Adipocyte (in vitro differentiated cells): ENCODE results near the gene TMEM213.

ENCODE experiments used
- DNase-seq: peaks from one replicate; pipeline ENCODE4 v3.0.0-alpha.2; 2015; ENCODE audit warnings: low read depth
- H3K27me3 ChIP-seq: replicated peaks from 2 replicates; pipeline ENCODE4 v1.7.0; 2013; ENCODE audit warnings: mild to moderate bottlenecking, low read length, moderate library complexity; ENCODE audit not compliant: control insufficient read depth, insufficient read depth
- H3K36me3 ChIP-seq: 2 replicates; pipeline ENCODE4 v1.7.0; 2013; ENCODE audit warnings: low read length, mild to moderate bottlenecking, moderate library complexity; ENCODE audit not compliant: control insufficient read depth, insufficient read depth, severe bottlenecking
- H3K4me1 ChIP-seq: 2 replicates; pipeline ENCODE4 v1.7.0; 2013; ENCODE audit warnings: mild to moderate bottlenecking, low read length, moderate library complexity; ENCODE audit not compliant: control insufficient read depth, insufficient read depth
- H3K4me3 ChIP-seq: 2 replicates; pipeline ENCODE4 v1.7.0; 2013; ENCODE audit warnings: mild to moderate bottlenecking, low read length, moderate library complexity
- H3K9ac ChIP-seq: 2 replicates; pipeline ENCODE4 v1.7.0; 2013; ENCODE audit warnings: mild to moderate bottlenecking, low read length, moderate library complexity
- H3K9me3 ChIP-seq: 2 replicates; pipeline ENCODE4 v1.7.0; 2013; ENCODE audit warnings: mild to moderate bottlenecking, low read length, moderate library complexity; ENCODE audit not compliant: control insufficient read depth

The TMEM213 gene

GRCh38 chr7:138843632-138844580 is 46.1 kb downstream of the TMEM213 start:
- Histone ChIP-seq H3K9me3 (no peaks in the 10 kb centered on the region), H3K9ac (no peak overlapping the region), H3K4me1 (peaks cover 7% of the 10 kb centered on the region), H3K36me3 (no peaks in the 10 kb centered on the region), H3K4me3 (no peak overlapping the region), H3K27me3 (no peaks in the 10 kb centered on the region)
- no peak for DNase-seq

DNA sequence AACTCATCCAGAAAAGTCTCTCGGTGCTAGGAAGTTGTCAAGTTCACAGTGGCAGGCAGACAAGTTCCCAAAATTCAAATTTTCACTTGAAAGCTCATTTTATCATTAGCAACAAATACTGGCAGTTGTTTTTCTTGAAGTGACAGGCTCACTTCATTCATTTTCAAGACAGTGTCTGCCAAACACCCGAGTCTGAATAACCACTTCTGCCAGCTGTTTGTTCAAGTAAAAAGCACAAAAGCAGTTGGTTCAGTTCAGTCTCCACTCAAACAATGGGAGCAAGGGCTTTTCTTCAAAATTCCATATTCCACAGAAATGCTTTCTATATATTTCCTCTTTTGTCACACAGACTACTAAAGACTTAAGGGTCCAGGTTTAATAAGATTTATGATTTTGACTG is 47.9 kb downstream of the TMEM213 start:
- peaks cover 7% of the 10 kb centered on the region for H3K4me1 ChIP-seq
- H3K36me3 ChIP-seq: no peaks in the 10 kb centered on the region

GRCh38 chr7:138848056-138848980 is 50.5 kb downstream of the TMEM213 start:
- Histone ChIP-seq H3K9me3 (no peaks in the 10 kb centered on the region), H3K27me3 (no peaks in the 10 kb centered on the region), H3K36me3 (no peaks in the 10 kb centered on the region), H3K4me1 (peaks cover 7% of the 10 kb centered on the region), H3K9ac (no peak overlapping the region), H3K4me3 (no peak overlapping the region)
- peak; percentile 62 for DNase-seq

More for the DNA sequence above, 47.9 kb downstream of the TMEM213 start:
- no peak for DNase-seq
- Histone ChIP-seq H3K9ac (no peak overlapping the region), H3K4me3 (no peak overlapping the region), H3K9me3 (no peaks in the 10 kb centered on the region), H3K27me3 (no peaks in the 10 kb centered on the region)

DNA sequence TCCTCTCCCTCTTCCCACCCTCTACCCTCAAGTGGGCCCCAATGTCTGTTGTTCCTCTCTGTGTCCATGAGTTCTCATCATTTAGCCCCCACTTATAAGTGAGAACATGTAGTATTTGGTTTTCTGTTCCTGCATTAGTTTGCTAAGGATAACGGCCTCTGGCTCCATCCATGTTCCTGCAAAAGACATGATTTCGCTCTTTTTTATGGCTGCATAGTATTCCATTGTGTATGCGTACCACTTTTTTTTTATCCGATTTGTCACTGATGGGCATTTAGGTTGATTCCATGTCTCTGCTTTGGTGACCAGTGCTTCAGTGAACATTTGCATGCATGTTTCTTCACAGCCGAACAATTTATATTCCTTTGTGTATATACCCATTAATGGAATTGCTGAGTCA is 51.9 kb downstream of the TMEM213 start:
- no peak overlapping the region for H3K9ac ChIP-seq
- no peaks in the 10 kb centered on the region for H3K9me3 ChIP-seq
- DNase-seq: no peak
- no peaks in the 10 kb centered on the region for H3K36me3 ChIP-seq
- H3K4me1 ChIP-seq: peaks cover 7% of the 10 kb centered on the region
- H3K4me3 ChIP-seq: no peak overlapping the region
- H3K27me3 ChIP-seq: no peaks in the 10 kb centered on the region

DNA sequence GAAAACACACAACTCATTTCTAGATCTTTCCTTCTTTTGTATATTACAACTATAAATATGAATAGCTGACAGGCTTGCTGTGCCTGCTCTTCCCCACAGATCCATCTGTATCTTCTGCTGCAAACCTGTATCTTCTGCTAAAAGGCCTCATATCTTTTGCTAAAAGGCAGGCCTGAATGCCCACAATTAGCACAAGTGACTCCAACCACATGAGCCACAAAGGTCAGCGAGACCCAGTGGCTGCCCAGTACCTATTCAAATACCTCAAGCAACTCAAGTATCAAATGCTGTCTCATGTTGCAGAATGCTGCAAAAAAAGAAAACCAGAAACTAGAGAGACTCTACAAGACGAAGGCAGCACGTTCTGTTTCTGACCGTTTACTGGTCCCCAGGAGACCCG is 54.7 kb downstream of the TMEM213 start:
- Histone ChIP-seq H3K9ac (no peak overlapping the region), H3K27me3 (no peaks in the 10 kb centered on the region), H3K36me3 (no peaks in the 10 kb centered on the region), H3K9me3 (peaks cover 13% of the 10 kb centered on the region), H3K4me1 (peaks cover 7% of the 10 kb centered on the region), H3K4me3 (no peak overlapping the region)
- no peak for DNase-seq

GRCh38 chr7:138853448-138853847 is 55.7 kb downstream of the TMEM213 start:
- H3K9me3 ChIP-seq: peaks cover 21% of the 10 kb centered on the region
- H3K9ac ChIP-seq: no peak overlapping the region
- no peaks in the 10 kb centered on the region for H3K36me3 ChIP-seq
- peaks cover 1% of the 10 kb centered on the region for H3K4me1 ChIP-seq
- DNase-seq: peak; percentile 5
- H3K4me3 ChIP-seq: no peak overlapping the region
- H3K27me3 ChIP-seq: no peaks in the 10 kb centered on the region

DNA sequence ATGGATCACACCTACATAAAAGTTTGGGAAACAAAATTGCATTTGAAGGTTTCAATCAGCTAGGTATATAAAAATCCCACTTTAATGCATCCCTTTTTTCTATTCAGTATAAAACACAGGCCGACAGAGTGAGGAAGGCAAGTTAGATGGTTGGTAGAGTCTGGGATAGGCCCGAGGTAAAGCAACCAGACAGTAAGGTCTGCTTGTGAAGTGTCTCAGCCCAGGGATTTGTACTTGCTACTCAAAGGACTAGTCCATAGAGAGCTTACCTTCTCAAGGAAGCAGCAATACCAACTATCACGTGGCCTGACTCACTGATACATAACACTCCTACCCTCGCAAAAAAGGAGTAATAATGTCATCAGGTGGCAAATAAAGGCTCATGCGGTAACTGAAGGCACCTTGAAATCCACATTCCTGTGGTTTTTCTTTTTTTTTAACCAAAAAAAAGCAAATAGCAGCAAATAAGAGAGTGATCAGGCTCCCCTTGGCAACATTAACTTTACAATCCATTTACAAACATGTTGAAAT is 56.4 kb downstream of the TMEM213 start:
- H3K27me3 ChIP-seq: no peaks in the 10 kb centered on the region
- H3K4me3 ChIP-seq: no peak overlapping the region
- no peaks in the 10 kb centered on the region for H3K4me1 ChIP-seq
- no peak overlapping the region for H3K9ac ChIP-seq
- H3K36me3 ChIP-seq: no peaks in the 10 kb centered on the region
- no peak for DNase-seq
- peaks cover 21% of the 10 kb centered on the region for H3K9me3 ChIP-seq

DNA sequence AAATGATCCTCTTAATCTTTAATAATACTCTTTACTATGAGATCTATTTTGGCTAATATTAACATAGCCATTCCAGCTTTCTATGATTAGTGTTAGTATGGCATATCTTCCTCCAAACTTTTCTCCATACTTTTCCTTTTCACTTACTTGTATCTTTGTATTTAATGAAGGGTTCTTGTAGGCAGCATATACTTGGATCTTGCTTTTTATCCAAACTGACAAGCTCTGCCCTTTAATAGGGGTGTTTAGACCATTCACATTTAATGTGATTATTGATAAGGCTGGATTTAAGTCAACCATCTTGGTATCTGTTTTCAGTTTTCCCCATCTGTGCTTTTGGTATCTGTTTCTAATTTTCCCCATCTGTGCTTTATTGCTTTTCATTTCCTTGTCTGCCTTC is 59.9 kb downstream of the TMEM213 start:
- no peak for DNase-seq
- H3K4me1 ChIP-seq: no peaks in the 10 kb centered on the region
- H3K36me3 ChIP-seq: no peaks in the 10 kb centered on the region
- no peak overlapping the region for H3K4me3 ChIP-seq
- H3K9me3 ChIP-seq: peaks cover 21% of the 10 kb centered on the region
- H3K27me3 ChIP-seq: no peaks in the 10 kb centered on the region
- no peak overlapping the region for H3K9ac ChIP-seq

DNA sequence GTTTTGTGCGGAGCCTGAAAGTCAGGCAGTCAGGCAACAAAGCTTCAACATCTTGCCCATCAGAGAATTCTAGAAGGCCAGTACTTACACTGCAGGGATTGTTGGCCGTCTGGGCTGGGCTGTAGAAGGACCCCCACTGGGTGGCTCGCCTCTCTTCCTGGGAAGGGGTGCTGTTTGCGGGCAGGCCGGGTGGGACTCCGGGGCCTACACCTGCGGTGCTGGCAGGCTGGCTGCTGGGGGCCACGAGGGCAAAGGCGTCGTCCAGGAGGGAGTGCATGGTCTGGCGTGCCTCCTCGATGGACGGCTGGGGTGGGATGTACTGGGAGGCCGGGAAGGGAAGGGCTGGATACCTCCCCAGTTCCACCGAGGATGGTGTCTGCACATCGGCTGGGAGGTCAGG is 63.3 kb downstream of the TMEM213 start:
- H3K36me3 ChIP-seq: no peaks in the 10 kb centered on the region

GRCh38 chr7:138863931-138864330 is 66.1 kb downstream of the TMEM213 start:
- Histone ChIP-seq H3K4me1 (peaks cover 9% of the 10 kb centered on the region), H3K4me3 (no peak overlapping the region), H3K36me3 (no peaks in the 10 kb centered on the region), H3K27me3 (no peaks in the 10 kb centered on the region), H3K9ac (no peak overlapping the region), H3K9me3 (no peaks in the 10 kb centered on the region)
- no peak for DNase-seq

More for the DNA sequence above, 63.3 kb downstream of the TMEM213 start:
- Histone ChIP-seq H3K9ac (no peak overlapping the region), H3K27me3 (no peaks in the 10 kb centered on the region), H3K4me1 (peaks cover 9% of the 10 kb centered on the region), H3K4me3 (no peak overlapping the region), H3K9me3 (peaks cover 21% of the 10 kb centered on the region)
- DNase-seq: no peak

DNA sequence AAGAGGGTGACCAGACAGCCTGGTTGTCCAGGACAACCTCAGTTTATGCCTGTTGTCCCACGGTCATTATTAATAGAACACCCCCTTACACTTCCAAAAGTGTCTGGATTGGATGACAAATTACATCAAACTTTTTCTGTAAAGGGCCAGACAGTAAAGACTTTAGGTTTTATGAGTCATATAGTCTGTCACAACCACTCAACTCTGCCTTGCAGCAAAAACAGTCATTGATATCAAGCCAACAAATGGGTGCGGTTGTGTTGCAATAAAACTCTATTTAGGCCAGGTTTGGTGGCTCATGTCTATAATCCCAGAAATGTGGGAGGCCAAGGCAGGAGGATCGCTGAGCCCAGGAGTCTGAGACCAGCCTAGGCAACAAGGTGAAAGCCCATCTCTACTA is 66.9 kb downstream of the TMEM213 start:
- Histone ChIP-seq H3K9ac (no peak overlapping the region), H3K4me3 (no peak overlapping the region), H3K4me1 (peaks cover 9% of the 10 kb centered on the region), H3K27me3 (no peaks in the 10 kb centered on the region), H3K36me3 (no peaks in the 10 kb centered on the region), H3K9me3 (no peaks in the 10 kb centered on the region)
- DNase-seq: peak; percentile 90
